Measurements from ENCODE around the gene ATP6V1C2.
"Not testable (repeated sequence)": the region's sequence is repeated elsewhere in the genome, so short reads cannot be mapped to it uniquely, and the experiment has no call there.

- TF ChIP-seq, protein P1, sequence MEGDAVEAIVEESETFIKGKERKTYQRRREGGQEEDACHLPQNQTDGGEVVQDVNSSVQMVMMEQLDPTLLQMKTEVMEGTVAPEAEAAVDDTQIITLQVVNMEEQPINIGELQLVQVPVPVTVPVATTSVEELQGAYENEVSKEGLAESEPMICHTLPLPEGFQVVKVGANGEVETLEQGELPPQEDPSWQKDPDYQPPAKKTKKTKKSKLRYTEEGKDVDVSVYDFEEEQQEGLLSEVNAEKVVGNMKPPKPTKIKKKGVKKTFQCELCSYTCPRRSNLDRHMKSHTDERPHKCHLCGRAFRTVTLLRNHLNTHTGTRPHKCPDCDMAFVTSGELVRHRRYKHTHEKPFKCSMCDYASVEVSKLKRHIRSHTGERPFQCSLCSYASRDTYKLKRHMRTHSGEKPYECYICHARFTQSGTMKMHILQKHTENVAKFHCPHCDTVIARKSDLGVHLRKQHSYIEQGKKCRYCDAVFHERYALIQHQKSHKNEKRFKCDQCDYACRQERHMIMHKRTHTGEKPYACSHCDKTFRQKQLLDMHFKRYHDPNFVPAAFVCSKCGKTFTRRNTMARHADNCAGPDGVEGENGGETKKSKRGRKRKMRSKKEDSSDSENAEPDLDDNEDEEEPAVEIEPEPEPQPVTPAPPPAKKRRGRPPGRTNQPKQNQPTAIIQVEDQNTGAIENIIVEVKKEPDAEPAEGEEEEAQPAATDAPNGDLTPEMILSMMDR (IDR thresholded peaks at IDR 0.05; ENCODE audit: poor library complexity, severe bottlenecking): not testable (repeated sequence)
- not testable (repeated sequence) for TF ChIP-seq EP300 (conservative IDR thresholded peaks at IDR 0.05; ENCODE audit: poor library complexity, severe bottlenecking); EZH2 (IDR thresholded peaks at IDR 0.05; ENCODE audit: borderline replicate concordance, insufficient read depth, low read length, poor library complexity, severe bottlenecking); POLR2AphosphoS5 (IDR thresholded peaks at IDR 0.05); RAD21 (conservative IDR thresholded peaks at IDR 0.05)
Observed at GRCh38 chr2:10813163-10814138, 92.0 kb downstream of the ATP6V1C2 start.

Measured in neural cell (in vitro differentiated cells).